Left ventricle myocardium inferior (tissue), 1 donor: ENCODE measurements around the gene SLC15A5. TPM values are rescaled to one million over a fixed set of nuclear protein-coding genes. Genes with fewer than 3 reads are reported as not detected.

Experiments
- DNase-seq: peaks from one replicate; pipeline ENCODE4 v3.0.0-alpha.2; 2020
- H3K27ac ChIP-seq: fragments of 200-600 bp; replicated peaks from 2 replicates; pipeline ENCODE4 v1.8.0; 2021
- H3K27me3 ChIP-seq: fragments of 200-600 bp; 2 replicates; pipeline ENCODE4 v1.8.0; 2021; ENCODE audit warnings: low read depth
- H3K36me3 ChIP-seq: fragments of 200-600 bp; 2 replicates; pipeline ENCODE4 v1.8.0; 2021
- H3K4me1 ChIP-seq: fragments of 200-600 bp; 2 replicates; pipeline ENCODE4 v1.8.0; 2021
- H3K4me3 ChIP-seq: fragments of 200-600 bp; 2 replicates; pipeline ENCODE4 v1.8.0; 2021; ENCODE audit warnings: mild to moderate bottlenecking, moderate library complexity
- H3K9me3 ChIP-seq: fragments of 200-600 bp; replicated peaks from 2 replicates; pipeline ENCODE4 v1.8.0; 2021
- intact Hi-C: fragments of 100-400 bp; cut with micrococcal nuclease; formaldehyde crosslinking; loops from one replicate; pipeline ENCODE4 v1.11.0; 2022
- total RNA-seq: library from RNA; stranded (reverse); fragmentation: NEBNext Ultra II Directional; extraction: Animal tissue kit (Norgen Biotek cat#: 25700); gene quantifications from one replicate; pipeline ENCODE4 v1.2.1, GENCODE V29; 2021
- TF ChIP-seq, protein P1 (sequence below): fragments of 200-600 bp; IDR thresholded peaks from 2 replicates; pipeline ENCODE4 v1.8.0; 2021; ENCODE audit warnings: antibody characterized with exemption, mild to moderate bottlenecking, borderline replicate concordance
- donor health status: DM: no; HTN: yes; CAD: no; lungs with severe emphysema.

SLC15A5 gene
- total RNA-seq, 1 donor from 2014 or later: not detected

DNA sequence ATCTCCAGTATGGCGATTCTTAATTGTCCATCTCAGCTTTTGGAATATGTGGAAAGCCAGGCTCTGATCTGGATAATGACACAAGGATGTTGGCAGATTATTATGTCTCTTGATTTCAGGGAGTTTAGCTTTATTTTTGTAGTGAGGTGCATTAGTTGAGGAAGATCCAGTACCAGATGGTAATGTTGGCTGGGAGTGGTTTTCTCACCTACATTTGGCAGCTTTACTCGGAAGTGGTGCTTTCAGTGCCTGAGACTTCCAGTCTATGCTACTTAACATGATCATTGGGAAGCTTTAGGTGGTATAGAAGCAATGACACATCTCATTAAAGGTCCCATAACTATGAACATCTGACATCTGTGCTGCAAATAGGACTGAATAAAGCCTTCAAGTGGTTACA is 7.5 kb downstream of the SLC15A5 start:
- Histone ChIP-seq H3K27ac (no peak overlapping the region), H3K4me1 (no peaks in the 10 kb centered on the region), H3K36me3 (no peaks in the 10 kb centered on the region), H3K9me3 (no peaks in the 10 kb centered on the region), H3K4me3 (no peak overlapping the region), H3K27me3 (no peaks in the 10 kb centered on the region)
- no peak for DNase-seq
- TF ChIP-seq, protein P1, sequence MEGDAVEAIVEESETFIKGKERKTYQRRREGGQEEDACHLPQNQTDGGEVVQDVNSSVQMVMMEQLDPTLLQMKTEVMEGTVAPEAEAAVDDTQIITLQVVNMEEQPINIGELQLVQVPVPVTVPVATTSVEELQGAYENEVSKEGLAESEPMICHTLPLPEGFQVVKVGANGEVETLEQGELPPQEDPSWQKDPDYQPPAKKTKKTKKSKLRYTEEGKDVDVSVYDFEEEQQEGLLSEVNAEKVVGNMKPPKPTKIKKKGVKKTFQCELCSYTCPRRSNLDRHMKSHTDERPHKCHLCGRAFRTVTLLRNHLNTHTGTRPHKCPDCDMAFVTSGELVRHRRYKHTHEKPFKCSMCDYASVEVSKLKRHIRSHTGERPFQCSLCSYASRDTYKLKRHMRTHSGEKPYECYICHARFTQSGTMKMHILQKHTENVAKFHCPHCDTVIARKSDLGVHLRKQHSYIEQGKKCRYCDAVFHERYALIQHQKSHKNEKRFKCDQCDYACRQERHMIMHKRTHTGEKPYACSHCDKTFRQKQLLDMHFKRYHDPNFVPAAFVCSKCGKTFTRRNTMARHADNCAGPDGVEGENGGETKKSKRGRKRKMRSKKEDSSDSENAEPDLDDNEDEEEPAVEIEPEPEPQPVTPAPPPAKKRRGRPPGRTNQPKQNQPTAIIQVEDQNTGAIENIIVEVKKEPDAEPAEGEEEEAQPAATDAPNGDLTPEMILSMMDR: no peak
- intact Hi-C loops: no loop called here

DNA sequence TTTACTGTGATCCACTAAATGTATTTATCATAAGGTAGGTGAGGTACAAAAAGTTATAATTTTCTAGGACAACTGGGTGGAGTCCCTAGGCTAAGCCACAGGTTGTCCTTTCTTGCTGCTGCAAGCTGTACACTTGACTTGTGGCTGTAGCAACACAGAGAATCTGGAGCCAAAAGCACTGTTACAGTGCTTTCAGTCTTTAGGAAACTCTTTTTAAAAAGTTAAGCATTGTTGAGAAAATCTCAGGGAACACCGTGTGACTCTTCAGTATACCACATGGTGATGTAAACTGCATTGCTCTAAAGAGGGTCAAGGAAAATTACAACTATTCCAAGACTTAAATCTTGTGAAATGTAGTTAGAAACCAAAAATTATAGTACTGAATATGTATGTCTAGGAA is 11.4 kb downstream of the SLC15A5 start:
- intact Hi-C loops: no loop called here
- Histone ChIP-seq H3K4me1 (no peaks in the 10 kb centered on the region), H3K27me3 (no peaks in the 10 kb centered on the region), H3K36me3 (no peaks in the 10 kb centered on the region), H3K4me3 (no peak overlapping the region), H3K9me3 (peaks cover 11% of the 10 kb centered on the region), H3K27ac (no peak overlapping the region)
- TF ChIP-seq, protein P1: no peak
- DNase-seq: no peak

DNA sequence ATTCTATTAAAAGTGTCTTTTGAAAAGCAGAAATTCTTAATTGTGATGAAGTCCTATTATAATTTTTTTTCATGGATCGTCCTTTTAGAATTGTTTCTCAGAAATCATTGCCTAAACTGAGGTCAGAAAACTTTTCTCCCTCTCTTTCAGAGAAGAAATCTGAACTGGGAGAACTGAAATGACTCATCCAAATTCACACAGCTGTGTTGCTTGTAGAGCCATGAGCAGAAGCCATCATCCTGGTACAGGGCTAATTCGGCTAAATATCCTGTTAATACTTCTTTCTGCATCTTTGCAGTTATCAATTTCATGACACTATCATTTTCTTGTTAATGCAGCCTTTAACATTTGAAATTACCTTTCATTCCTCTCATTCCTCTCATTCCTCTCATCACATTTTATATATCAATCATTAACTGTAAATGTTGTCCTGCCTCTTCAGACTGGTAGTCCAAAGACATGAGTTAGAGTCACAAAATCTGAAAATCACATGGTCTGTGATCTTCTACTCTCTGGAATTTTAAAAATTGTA is 15.5 kb downstream of the SLC15A5 start:
- H3K27me3 ChIP-seq: no peaks in the 10 kb centered on the region
- H3K4me3 ChIP-seq: no peak overlapping the region
- intact Hi-C loops: no loop called here
- DNase-seq: no peak
- H3K4me1 ChIP-seq: no peaks in the 10 kb centered on the region
- no peaks in the 10 kb centered on the region for H3K36me3 ChIP-seq
- no peak overlapping the region for H3K27ac ChIP-seq
- H3K9me3 ChIP-seq: peaks cover 11% of the 10 kb centered on the region
- TF ChIP-seq, protein P1: no peak

DNA sequence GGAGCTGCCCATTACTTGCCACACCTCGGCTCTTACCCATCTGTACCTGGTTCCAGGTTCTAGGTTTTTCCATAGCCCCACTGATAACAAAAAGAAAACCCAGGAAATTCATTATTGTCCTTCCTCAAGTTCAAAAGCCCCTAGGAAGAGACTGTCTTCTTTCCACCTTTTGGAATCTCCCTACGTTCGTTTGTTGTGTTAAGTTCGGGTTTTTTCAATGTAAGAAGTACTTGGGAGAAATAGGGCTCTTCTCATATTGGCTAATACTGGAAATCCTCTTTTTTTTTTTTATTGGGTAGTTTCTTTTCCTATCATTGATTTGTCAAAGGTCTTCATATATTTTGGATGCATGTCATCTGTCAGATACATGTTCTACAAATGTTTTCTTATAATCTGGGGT is 17.3 kb downstream of the SLC15A5 start:
- no peak overlapping the region for H3K27ac ChIP-seq
- no peak overlapping the region for H3K4me3 ChIP-seq
- TF ChIP-seq, protein P1: no peak
- DNase-seq: no peak
- H3K27me3 ChIP-seq: no peaks in the 10 kb centered on the region
- intact Hi-C loops: no loop called here
- H3K36me3 ChIP-seq: no peaks in the 10 kb centered on the region
- no peaks in the 10 kb centered on the region for H3K4me1 ChIP-seq
- H3K9me3 ChIP-seq: peaks cover 11% of the 10 kb centered on the region

DNA sequence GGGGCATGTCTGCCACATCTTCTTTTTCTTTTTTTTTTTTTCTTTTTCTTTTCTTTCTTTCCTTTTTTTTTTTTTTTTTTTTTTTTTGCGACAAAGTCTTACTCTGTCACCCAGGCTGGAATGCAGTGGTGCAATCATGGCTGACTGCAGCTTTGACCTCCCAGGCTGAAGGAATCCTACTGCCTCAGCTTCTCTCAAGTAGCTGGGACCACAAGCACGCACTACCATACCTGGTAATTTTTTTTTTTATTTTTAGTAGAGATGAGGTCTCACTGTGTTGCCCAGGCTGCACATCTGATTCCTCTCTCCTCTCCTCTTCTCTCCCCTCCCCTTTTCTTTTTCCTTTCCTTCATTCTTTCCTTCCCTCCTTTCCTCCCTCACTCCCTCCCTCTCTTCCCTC is 18.5 kb downstream of the SLC15A5 start:
- TF ChIP-seq, protein P1: no peak
- H3K27me3 ChIP-seq: no peaks in the 10 kb centered on the region
- peaks cover 9% of the 10 kb centered on the region for H3K9me3 ChIP-seq
- DNase-seq: no peak
- no peak overlapping the region for H3K4me3 ChIP-seq
- H3K27ac ChIP-seq: no peak overlapping the region
- intact Hi-C loops: no loop called here
- H3K4me1 ChIP-seq: no peaks in the 10 kb centered on the region
- H3K36me3 ChIP-seq: no peaks in the 10 kb centered on the region
